Activated CD4-positive, alpha-beta memory T cell treated with anti-CD3 and anti-CD28 coated beads for 36 hours (primary cell): ENCODE measurements around the gene MYO15B. TPM values are rescaled to one million over a fixed set of nuclear protein-coding genes. Genes with fewer than 3 reads are reported as not detected.
"Not testable (repeated sequence)": the region's sequence is repeated elsewhere in the genome, so short reads cannot be mapped to it uniquely, and the experiment has no call there.

Experiments used
- CTCF ChIA-PET: fragments of 350-600 bp; sonication (Branson Sonifier 250); formaldehyde crosslinking; loops from one replicate; lab custom pipeline; 2021; ENCODE audit warnings: antibody characterized with exemption, inconsistent platforms; lab: Charles Lee
- POLR2A ChIA-PET: fragments of 350-600 bp; sonication (Branson Sonifier 250); formaldehyde crosslinking; loops from one replicate; lab custom pipeline; 2021; ENCODE audit warnings: antibody characterized with exemption; lab: Charles Lee
- DNase-seq: peaks from one replicate; pipeline ENCODE4 v3.0.0-alpha.2; 2020
- H3K27ac Mint-ChIP-seq: one replicate; pipeline ENCODE4 v1.8.0; 2021; ENCODE audit warnings: mixed read lengths
- H3K27me3 Mint-ChIP-seq: one replicate; pipeline ENCODE4 v1.8.0; 2021; ENCODE audit warnings: mixed read lengths
- H3K36me3 Mint-ChIP-seq: one replicate; pipeline ENCODE4 v1.8.0; 2021; ENCODE audit warnings: mixed read lengths
- H3K4me1 Mint-ChIP-seq: one replicate; pipeline ENCODE4 v1.8.0; 2021; ENCODE audit warnings: low read depth, mixed read lengths
- H3K4me3 Mint-ChIP-seq: one replicate; pipeline ENCODE4 v1.8.0; 2021; ENCODE audit warnings: mild to moderate bottlenecking, mixed read lengths
- H3K9me3 Mint-ChIP-seq: one replicate; pipeline ENCODE4 v1.8.0; 2021; ENCODE audit warnings: mixed read lengths
- intact Hi-C: fragments of 100-400 bp; cut with micrococcal nuclease; formaldehyde crosslinking; loops from one replicate; pipeline ENCODE4 v1.15.1; 2023
- total RNA-seq, 2 experiments: library from RNA; stranded (reverse); gene quantifications; one replicate each; pipeline ENCODE4 v1.2.3, GENCODE V29; 2021

The MYO15B gene
- total RNA-seq, 2 experiments from 2014 or later, result 16.8 to 20.5 TPM

GRCh38 chr17:75572713-75573539 lies 14.7 kb upstream of the MYO15B start:
- CTCF ChIA-PET, result no interaction called here
- no peak overlapping the region for H3K4me3 Mint-ChIP-seq
- H3K36me3 Mint-ChIP-seq, result no peaks in the 10 kb centered on the region
- POLR2A ChIA-PET, result no interaction called here
- H3K27me3 Mint-ChIP-seq, result no peaks in the 10 kb centered on the region
- no peaks in the 10 kb centered on the region for H3K9me3 Mint-ChIP-seq
- no peak overlapping the region for H3K27ac Mint-ChIP-seq
- no peak for DNase-seq
- intact Hi-C loops, result no loop called here
- H3K4me1 Mint-ChIP-seq, result no peaks in the 10 kb centered on the region

GRCh38 chr17:75573540-75573957 lies 14.1 kb upstream of the MYO15B start:
- Mint-ChIP-seq H3K4me1 (no peaks in the 10 kb centered on the region), H3K4me3 (no peak overlapping the region), H3K27me3 (no peaks in the 10 kb centered on the region), H3K9me3 (no peaks in the 10 kb centered on the region), H3K27ac (no peak overlapping the region), H3K36me3 (no peaks in the 10 kb centered on the region)
- no peak for DNase-seq
- CTCF ChIA-PET, result no interaction called here
- POLR2A ChIA-PET, result no interaction called here
- intact Hi-C loops, result no loop called here

- Mint-ChIP-seq H3K4me1 (no peaks in the 10 kb centered on the region), H3K27ac (no peak overlapping the region), H3K9me3 (no peaks in the 10 kb centered on the region), H3K27me3 (no peaks in the 10 kb centered on the region), H3K36me3 (no peaks in the 10 kb centered on the region), H3K4me3 (no peak overlapping the region)
- DNase-seq, result no peak
- ChIA-PET POLR2A (no interaction called here), CTCF (no interaction called here)
- intact Hi-C loops, result no loop called here
Measured at GRCh38 chr17:75573994-75574393, 13.6 kb upstream of the MYO15B start.

GRCh38 chr17:75574404-75575036 lies 13.1 kb upstream of the MYO15B start:
- Mint-ChIP-seq H3K36me3 (no peaks in the 10 kb centered on the region), H3K4me1 (no peaks in the 10 kb centered on the region), H3K4me3 (no peak overlapping the region), H3K9me3 (no peaks in the 10 kb centered on the region), H3K27me3 (no peaks in the 10 kb centered on the region), H3K27ac (no peak overlapping the region)
- POLR2A ChIA-PET, result no interaction called here
- intact Hi-C loops, result no loop called here
- no peak for DNase-seq
- CTCF ChIA-PET, result no interaction called here

- no peak overlapping the region for H3K27ac Mint-ChIP-seq
- H3K4me1 Mint-ChIP-seq, result no peaks in the 10 kb centered on the region
Measured at GRCh38 chr17:75575197-75575596, 12.4 kb upstream of the MYO15B start.

GRCh38 chr17:75575728-75576127 lies 11.9 kb upstream of the MYO15B start:
- CTCF ChIA-PET, result no interaction called here
- Mint-ChIP-seq H3K9me3 (no peaks in the 10 kb centered on the region), H3K4me1 (no peaks in the 10 kb centered on the region), H3K27ac (no peak overlapping the region), H3K27me3 (no peaks in the 10 kb centered on the region), H3K36me3 (no peaks in the 10 kb centered on the region), H3K4me3 (no peak overlapping the region)
- DNase-seq, result no peak
- intact Hi-C loops, result no loop called here
- POLR2A ChIA-PET, result no interaction called here

More at GRCh38 chr17:75575197-75575596, 12.4 kb upstream of the MYO15B start:
- ChIA-PET CTCF (no interaction called here), POLR2A (no interaction called here)
- intact Hi-C loops, result no loop called here
- Mint-ChIP-seq H3K27me3 (no peaks in the 10 kb centered on the region), H3K9me3 (no peaks in the 10 kb centered on the region), H3K4me3 (no peak overlapping the region), H3K36me3 (no peaks in the 10 kb centered on the region)
- DNase-seq, result no peak

- ChIA-PET CTCF (no interaction called here), POLR2A (no interaction called here)
- intact Hi-C loops, result no loop called here
- Mint-ChIP-seq H3K9me3 (peaks cover 3% of the 10 kb centered on the region), H3K27ac (no peak overlapping the region), H3K4me1 (peaks cover 7% of the 10 kb centered on the region), H3K27me3 (peaks cover 3% of the 10 kb centered on the region), H3K4me3 (no peak overlapping the region), H3K36me3 (no peaks in the 10 kb centered on the region)
- DNase-seq, result no peak
Measured at GRCh38 chr17:75576661-75577060, 10.9 kb upstream of the MYO15B start.

- H3K27me3 Mint-ChIP-seq, H3K4me1 Mint-ChIP-seq, H3K9me3 Mint-ChIP-seq, intact Hi-C loops, H3K36me3 Mint-ChIP-seq, H3K27ac Mint-ChIP-seq: not testable (repeated sequence)
- peak; percentile 65 for DNase-seq
- ChIA-PET POLR2A (interaction anchor here (0.6 to 1.3 kb wide), 2 partner anchors 124 to 244 kb away, joined by 3 read pairs; no protein-coding TSS in a partner anchor), CTCF (interaction anchor here (0.7 to 1.4 kb wide), 6 partner anchors 9 to 207 kb away, joined by 3 to 5 read pairs (median 4); partner anchors contain the start of genes SMIM5 and TSEN54)
- peak overlapping the region; percentile 68 for H3K4me3 Mint-ChIP-seq
Measured at GRCh38 chr17:75581121-75581725, 6.4 kb upstream of the MYO15B start.

- H3K36me3 Mint-ChIP-seq, H3K4me1 Mint-ChIP-seq, H3K27me3 Mint-ChIP-seq, H3K9me3 Mint-ChIP-seq, DNase-seq, POLR2A ChIA-PET, H3K4me3 Mint-ChIP-seq, intact Hi-C loops, H3K27ac Mint-ChIP-seq: not testable (repeated sequence)
- CTCF ChIA-PET, result interaction anchor here (1.0 to 1.1 kb wide), 2 partner anchors 50 to 167 kb away, joined by 3 read pairs; partner anchors contain the start of gene SMIM5
Measured at GRCh38 chr17:75583197-75583596, 4.4 kb upstream of the MYO15B start.

GRCh38 chr17:75584849-75585175 lies 2.8 kb upstream of the MYO15B start:
- Mint-ChIP-seq H3K4me1 (peaks cover 7% of the 10 kb centered on the region), H3K4me3 (no peak overlapping the region), H3K36me3 (no peaks in the 10 kb centered on the region), H3K27me3 (peaks cover 3% of the 10 kb centered on the region), H3K27ac (no peak overlapping the region), H3K9me3 (peaks cover 3% of the 10 kb centered on the region)
- ChIA-PET POLR2A (no interaction called here), CTCF (interaction anchor here (1.5 to 2.2 kb wide), 2 partner anchors 17 to 68 kb away, joined by 5 read pairs; partner anchors contain the start of gene TSEN54)
- DNase-seq, result no peak
- intact Hi-C loops, result no loop called here

- H3K9me3 Mint-ChIP-seq, result no peaks in the 10 kb centered on the region
- H3K27me3 Mint-ChIP-seq, result no peaks in the 10 kb centered on the region
- intact Hi-C loops, result loop anchor here (1.0 kb wide), 2 partner anchors 71 to 162 kb away; no protein-coding TSS in a partner anchor
- no peaks in the 10 kb centered on the region for H3K36me3 Mint-ChIP-seq
- H3K27ac Mint-ChIP-seq, result no peak overlapping the region
- H3K4me1 Mint-ChIP-seq, result no peaks in the 10 kb centered on the region
- ChIA-PET CTCF (interaction anchor here (0.8 to 4.0 kb wide), 5 partner anchors 13 to 165 kb away, joined by 3 to 20 read pairs (median 3); partner anchors contain the start of gene TSEN54), POLR2A (interaction anchor here (0.9 to 1.3 kb wide), 4 partner anchors 10 to 300 kb away, joined by 3 to 4 read pairs (median 4); partner anchors contain the start of genes SLC25A19 and TMEM94)
- H3K4me3 Mint-ChIP-seq, result no peak overlapping the region
- DNase-seq, result no peak
Measured at GRCh38 chr17:75588596-75589011, 1.0 kb downstream of the MYO15B start.
